ENCODE measurements around the gene C1QTNF2.
"Not testable (repeated sequence)": the region's sequence is repeated elsewhere in the genome, so short reads cannot be mapped to it uniquely, and the experiment has no call there.

Gene C1QTNF2

DNA sequence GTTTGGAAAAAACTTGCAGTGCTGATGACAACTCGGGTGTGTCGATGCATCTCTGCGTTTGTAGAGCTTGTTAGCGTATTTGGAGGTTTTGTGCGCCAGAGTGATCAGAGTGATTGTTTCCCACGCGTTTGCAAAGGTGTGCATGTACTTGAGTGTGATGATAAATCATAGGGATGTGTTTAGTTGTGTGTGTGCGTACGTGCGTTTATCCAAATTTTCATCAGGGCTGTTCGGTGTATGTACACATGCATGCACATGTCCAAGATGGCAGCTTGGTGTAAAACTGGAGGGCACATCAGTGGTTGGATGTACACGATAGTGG, 248 bp upstream of the C1QTNF2 start:
- no peak for DNase-seq

DNA sequence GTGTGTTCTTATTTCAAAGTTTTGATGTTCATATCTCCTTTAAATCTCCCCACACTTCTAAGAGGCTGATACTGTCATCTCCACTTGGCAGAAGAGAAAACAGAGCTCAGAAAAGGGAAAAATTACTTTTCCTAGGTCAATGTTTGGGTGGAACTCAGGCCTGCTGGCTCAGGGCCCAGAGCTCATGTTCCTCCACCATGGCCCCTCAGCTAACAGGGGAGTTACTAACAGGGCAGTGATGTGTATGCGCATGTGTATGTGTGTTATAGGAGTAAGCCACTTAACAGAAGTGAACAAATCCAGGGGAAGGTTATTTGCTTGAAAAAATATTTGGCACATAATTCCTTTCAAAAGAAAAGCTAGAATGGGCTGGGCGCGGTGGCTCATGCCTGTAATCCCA, 2.5 kb downstream of the C1QTNF2 start:
- DNase-seq = no peak

- no peak for DNase-seq
Observed at GRCh38 chr5:160367261-160367660, 3.2 kb downstream of the C1QTNF2 start.

DNA sequence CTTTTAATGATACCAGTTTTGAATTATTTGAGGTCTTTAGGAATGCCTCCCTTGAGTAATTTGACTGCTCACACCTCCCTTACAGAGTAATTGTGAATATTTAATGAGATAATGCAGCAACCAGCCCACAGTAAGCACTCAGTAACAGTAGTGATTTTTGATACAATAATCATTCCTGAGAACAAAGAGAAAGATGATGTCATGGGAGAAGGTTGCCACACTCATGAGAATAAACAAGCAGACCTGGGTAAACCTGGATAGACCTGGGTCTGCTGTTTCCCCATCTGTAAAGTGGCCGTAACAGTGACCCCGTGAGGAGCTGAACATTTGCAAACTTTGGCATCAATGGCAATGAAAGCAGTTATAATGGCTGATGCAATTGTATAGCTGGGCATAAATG, 4.2 kb downstream of the C1QTNF2 start:
- no peak for DNase-seq

DNA sequence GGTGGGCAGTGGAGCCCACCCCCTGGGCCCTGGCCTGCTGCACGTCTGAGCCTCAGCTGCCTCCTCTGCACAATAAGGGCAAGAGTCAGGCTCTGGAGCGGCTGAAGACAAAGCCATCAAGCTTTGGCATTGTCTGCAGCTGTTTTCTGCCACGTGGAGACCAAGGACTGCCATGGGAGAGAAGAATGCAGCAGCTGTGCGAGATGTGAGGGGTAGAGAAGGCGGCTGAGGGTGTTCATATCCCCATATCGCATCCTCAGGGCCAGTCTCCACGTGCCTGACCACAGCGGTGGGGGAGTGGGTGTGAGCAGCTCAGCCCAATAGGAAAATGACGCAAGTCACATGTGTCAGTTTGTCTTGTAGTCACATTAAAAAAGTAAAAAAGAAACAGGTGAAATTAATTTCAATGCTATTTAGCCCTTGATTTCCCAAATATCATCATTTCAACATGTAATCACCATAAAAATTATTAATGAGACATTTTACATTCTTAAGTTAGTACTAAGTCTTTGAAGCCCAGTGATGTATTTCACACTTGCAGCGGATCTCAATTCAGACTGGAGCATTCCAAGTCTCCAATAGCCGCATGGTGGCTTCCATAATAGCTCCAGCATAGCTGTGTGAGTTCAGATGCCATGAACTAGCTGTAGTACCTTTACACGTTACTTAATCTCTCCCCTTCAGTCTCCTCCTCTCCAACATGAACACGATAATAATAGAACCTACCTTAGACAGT, 6.6 kb downstream of the C1QTNF2 start:
- DNase-seq = no peak

GRCh38 chr5:160363211-160363610, 7.2 kb downstream of the C1QTNF2 start:
- DNase-seq = no peak

DNA sequence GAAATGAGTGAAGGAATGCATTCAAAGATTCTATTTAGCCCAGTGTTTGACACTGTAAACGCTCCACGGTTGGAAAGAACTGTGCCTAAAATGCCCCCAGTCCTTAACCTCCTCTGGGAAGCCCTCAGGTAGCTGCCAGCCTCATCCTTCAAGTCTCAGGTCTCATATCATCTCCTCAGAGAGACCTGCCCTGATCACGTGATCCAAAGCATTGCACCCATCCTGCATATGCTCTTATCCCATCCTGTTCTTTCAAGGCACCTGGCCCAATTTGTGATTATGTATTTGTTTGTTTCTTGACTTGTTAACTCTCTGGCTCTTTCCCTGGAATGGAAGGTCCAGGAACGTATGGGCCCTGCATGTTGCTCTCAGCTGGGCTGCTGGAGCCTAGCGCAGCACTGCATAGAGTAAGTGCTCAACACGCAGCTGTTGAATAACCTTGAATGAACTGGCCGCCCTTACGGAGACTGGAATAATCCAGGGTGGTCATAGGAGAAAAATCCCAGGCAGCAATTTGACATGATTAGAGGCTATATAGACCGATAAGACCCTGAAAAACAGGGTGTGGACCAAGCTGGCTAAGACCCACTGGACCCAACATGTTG, 8.7 kb downstream of the C1QTNF2 start:
- DNase-seq = no peak

- no peak for DNase-seq
Observed at GRCh38 chr5:160360310-160360709, 10.1 kb downstream of the C1QTNF2 start.

DNA sequence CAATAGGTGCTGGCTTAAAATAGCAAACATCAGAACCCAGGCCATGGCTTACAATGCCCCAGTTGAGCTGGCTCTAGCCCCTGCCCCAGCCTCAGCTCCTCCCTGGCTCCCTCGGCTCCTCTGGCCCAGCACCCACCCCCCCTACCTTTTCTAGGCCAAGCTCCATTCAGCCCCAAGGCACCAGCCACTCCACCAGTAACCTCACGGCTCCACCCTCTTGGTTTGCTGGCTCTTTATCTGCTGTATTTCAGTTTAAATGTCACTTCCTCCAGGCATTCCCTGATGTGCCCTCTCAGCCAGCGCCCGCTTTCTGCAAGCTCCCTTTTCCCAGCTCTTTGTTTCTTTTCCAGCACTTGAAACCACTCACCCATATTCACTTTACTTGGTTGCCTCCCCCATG, 10.6 kb downstream of the C1QTNF2 start:
- no peak for DNase-seq

DNA sequence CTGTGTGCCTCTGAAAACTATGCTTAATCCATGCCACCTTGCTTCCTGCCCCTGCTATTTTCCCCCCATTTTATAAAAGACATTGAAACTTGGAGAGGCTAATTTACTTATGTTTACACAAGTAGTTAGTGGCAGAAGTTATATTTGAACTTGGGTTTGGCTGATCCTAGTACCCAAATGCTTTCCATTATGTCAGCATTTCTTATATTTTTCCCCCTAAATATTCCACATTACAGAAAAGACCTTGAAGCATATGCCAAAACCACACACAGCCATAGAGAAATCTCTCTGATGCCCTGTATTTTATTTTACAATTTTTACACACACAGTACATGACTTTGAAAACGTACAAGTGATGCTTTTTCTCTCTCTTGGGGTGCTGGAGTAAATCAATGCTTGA, 11.2 kb downstream of the C1QTNF2 start:
- no peak for DNase-seq

- DNase-seq = no peak
Observed at GRCh38 chr5:160357861-160358411, 12.5 kb downstream of the C1QTNF2 start.

GRCh38 chr5:160357394-160357793, 13.0 kb downstream of the C1QTNF2 start:
- no peak for DNase-seq

GRCh38 chr5:160356550-160357347, 13.7 kb downstream of the C1QTNF2 start:
- no peak for DNase-seq

- DNase-seq = no peak
Observed at GRCh38 chr5:160354666-160355065, 15.8 kb downstream of the C1QTNF2 start.

GRCh38 chr5:160353379-160353778, 17.0 kb downstream of the C1QTNF2 start:
- no peak for DNase-seq

GRCh38 chr5:160352308-160352707, 18.1 kb downstream of the C1QTNF2 start:
- DNase-seq = no peak

DNA sequence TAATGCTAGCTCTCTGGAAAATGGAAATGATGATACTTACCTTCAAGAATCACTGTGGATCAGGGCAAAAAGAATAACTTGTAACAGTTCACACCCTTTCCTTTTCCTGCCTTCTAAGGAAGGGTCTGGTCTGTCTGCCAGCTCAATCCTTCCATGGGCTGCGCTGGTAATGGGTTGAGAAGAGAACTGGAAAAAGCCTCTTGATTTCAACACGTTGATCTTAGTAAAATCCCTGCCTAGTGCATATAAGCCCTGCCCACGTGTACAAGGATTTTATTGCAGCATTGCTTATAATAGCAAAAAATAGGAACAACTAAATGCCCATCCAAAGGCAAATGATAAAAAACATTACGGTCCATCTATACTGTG, 20.5 kb downstream of the C1QTNF2 start:
- no peak for DNase-seq

- no peak for DNase-seq
Observed at GRCh38 chr5:160349249-160349934, 21.0 kb downstream of the C1QTNF2 start.

GRCh38 chr5:160348080-160348479, 22.3 kb downstream of the C1QTNF2 start:
- no peak for DNase-seq

- DNase-seq = no peak
Observed at GRCh38 chr5:160347448-160347847, 23.0 kb downstream of the C1QTNF2 start.

GRCh38 chr5:160342413-160342941, 27.9 kb downstream of the C1QTNF2 start:
- no peak for DNase-seq

DNA sequence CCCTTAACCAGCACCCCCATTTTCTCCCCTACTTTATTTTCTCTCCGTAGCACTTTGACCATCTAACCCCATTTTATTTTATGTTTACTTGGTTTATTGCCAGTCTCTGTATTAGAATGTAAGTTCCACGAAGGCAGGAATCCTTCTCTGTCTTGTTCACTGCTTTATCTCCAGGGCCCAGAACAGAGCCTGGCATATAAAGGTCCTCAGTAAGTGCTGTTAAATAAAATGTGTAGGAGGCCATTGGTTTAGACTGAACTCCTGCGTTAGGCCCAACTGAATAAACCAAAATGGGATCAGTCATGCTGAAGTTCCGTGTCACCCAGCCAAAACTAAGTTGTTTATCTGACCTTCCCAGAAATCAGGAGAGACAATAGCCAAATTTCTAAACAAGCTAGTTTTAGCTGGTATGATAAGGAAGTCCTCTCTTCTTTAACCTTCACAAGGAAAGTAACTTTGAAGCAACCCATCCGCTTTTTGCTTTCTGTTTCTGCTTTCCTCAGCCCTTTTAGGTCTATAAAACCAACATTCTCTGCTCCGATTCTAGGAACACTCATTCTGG, 29.0 kb downstream of the C1QTNF2 start:
- no peak for DNase-seq

DNA sequence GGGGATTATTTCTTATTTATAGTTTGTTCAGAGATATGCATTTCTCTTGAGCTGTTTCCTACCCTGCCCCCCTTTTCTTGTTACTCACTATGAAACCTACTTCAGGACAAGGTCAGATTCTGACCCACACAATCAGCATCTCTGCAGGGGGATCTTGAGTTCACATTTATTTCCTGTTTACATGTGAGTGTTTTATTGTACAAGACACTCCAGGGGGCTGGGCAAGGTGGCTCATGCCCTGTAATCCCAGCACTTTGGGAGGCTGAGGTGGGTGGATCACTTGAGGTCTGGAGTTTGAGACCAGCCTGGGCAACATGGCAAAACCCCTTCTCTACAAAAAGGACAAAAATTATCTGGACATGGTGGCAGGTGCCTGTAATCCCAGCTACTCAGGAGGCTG, 29.9 kb downstream of the C1QTNF2 start:
- DNase-seq = not testable (repeated sequence)
